HG03520 (cell line): ENCODE measurements around the gene SMG5.

ENCODE experiments used
- ATAC-seq: cut with Tn5 transposase; IDR thresholded peaks from one replicate; pipeline ENCODE4 v1.9.1; 2021; ENCODE audit warnings: mild to moderate bottlenecking, moderate library complexity; ENCODE audit not compliant: unreplicated experiment

Gene SMG5

DNA sequence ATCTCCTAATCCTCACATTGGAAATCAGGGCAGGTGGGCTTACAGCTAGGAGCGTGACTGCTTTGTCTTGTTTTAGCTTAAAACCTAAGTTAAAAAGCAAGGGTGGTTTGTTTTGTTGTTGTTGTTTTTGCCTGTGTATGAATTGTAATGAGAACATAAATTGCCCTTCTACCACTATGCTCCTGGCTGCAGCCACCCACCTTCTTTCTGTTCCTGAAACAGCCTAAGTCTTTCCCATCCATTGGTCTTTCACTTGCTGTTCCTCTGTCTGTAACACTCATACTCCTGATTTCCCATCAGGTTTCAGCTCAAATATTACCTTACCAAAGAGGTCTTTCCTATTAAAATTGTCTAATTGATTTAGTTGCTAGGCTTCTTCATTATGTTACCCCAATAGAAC, 896 bp upstream of the SMG5 start:
- ATAC-seq, result no peak

DNA sequence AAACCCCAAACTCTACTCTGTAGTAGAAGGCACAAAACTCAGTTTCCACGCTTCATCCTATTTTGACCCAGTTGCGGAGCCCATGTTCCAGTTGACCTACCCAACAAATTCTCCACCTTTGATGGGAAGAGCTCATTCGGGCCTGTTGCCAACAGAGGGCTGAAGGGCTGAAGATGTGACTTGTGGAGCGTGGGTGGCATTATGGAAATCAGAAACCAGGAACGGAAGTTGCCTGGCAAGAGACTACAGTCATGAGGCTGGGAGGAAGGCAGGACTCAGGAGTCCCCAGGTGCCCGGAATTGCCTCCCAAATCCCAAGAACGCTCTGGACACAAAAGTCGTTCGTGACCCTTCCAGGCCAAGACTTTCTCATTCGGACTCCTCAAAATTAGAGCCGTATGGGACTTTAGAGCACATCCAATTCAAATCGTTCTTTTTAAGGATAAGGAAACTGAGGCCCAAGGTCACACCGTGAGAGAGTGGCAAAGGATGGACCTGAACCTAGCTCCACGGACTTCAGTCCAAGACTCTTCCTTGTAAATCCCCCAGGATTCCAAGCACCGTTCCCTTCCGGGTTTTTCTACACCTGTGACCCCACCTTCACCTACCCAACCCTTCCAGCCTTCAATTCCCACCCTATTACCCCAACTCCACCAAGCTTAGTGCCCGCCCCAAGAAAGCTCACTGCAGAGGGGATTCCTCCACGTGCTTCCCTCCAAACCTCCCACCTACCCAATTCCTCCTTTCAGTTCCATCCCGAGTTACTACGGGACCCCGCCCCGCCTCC, 739 bp downstream of the SMG5 start:
- no peak for ATAC-seq

DNA sequence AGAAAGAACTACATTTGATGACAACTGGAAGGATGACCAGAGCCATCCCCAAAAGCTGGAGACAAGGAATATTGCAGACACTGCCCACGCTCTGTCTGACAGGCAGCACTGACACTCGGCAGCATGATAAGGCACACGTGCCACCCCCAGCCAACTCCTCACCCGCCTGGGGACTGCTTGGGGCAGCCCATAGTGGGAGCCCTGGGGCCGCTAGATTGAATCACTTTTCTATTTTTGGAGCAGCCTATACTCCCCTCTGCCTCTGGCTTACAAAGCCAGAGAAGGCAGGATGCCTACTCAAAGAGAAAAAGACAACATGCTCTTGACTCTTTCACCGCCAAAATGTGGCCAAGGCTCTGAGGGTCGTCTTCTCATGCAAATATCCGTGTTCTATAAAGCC, 1.3 kb downstream of the SMG5 start:
- ATAC-seq, result no peak

DNA sequence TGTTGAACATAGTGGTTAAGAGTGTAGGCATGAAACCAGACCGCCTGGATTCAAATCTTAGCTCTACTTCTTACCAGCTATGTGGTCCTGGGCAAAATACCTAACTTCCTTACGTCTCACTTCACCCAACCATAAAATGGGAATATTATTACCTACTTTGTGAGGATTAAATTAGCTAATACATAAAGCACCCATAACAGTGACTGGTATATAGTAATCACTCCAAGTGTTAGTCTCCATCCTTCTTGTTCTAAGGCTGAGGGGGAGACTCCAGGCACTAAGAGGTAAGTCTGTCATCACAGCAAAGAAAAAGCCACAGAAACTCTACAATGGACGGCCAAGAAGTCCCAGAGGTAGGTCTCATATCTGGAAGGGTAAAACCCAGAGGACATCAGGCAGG, 2.8 kb downstream of the SMG5 start:
- ATAC-seq, result no peak

DNA sequence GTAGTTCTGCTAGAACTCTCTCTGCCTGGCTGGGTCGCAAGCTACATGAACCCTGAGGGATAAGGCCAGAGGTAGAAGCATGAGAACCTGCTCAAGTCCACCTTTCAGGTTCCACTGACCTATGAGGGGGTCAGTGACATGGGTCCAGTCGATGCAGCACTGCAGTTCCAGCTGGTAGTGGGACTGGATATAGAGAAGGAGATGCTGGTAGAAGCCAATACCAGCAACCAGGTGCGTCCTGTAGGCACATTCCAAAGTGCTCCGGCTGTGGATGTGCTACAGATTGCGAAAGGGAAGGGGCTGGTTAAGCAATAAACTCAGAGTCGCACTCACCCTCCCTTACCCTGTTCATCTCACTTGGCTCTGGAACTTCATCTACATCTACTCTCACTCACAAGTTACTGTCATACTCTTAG, 5.7 kb downstream of the SMG5 start:
- ATAC-seq, result no peak

DNA sequence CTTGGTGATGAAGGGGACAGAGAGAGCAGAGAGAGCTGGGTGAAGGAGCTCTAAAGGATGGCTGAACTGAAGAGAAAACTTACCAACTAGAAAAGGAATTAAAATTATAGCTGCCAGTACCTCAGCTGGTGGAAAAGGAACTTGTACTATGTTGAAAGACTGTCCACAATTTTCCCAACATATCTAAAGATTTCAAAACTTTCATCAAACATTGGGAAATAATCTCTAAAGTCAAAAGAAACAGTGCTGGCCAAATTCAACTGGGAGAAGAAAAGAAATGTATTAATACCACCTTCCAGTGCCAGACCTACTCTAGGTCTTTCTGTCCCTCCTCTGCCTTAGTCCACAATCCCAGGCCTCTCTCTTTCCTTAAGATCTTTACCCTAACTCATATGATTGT, 6.1 kb downstream of the SMG5 start:
- ATAC-seq, result no peak

DNA sequence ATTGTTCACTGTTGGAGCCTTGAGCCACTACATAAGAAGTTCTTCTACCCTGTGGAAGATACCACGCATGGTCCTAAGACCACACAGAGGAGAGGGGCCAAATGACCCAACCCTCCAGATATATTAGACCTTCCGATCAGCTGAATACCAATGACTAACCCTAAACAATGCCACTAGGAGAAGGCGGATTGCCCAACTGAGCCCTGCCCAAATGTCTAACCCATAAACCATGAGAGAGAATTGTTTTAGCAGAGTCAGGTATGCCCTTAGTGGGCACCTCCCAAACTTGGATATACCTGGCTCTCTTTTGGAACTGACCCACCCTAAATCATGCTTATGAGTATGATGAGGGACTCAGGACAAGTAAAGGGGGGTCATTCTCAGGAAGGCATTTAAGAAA, 12.3 kb downstream of the SMG5 start:
- ATAC-seq, result no peak

DNA sequence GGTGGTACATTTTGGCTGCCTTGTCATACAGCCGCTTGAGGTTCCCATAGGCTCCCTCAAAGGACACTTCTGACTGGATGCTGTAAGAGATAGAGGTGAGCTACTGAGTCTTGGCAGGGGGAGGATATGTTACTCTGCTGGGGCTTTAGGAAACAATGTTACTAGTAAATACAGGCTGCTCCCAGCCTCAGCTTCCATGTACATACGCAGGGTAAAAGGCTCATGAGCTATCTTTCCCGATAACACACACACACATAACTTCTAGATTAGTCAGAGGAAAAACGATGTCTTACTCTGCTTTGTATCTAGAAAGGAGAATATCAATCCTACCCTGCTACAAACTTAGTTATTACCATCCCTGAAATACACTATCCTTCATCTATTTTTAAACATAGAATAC, 14.3 kb downstream of the SMG5 start:
- no peak for ATAC-seq

DNA sequence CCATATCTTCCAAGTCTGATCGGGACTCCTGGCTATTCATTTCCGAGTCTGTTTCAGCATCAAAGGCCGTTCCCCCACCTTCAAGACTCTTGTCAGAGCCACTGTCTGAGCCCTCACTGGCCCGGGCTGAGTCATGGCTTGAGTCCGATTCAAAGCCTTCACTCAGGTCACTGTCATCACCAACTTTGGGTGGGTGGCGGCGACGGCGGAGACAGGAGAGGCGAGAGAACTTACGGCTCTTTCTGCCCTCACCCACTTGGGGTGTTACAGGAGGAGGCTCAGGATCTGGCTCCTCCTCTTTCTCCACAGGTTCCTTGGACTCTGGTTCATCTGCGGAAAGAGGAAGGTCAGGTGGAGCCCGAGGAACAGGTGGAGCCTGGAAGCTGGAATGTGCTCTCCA, 16.6 kb downstream of the SMG5 start:
- ATAC-seq, result no peak

DNA sequence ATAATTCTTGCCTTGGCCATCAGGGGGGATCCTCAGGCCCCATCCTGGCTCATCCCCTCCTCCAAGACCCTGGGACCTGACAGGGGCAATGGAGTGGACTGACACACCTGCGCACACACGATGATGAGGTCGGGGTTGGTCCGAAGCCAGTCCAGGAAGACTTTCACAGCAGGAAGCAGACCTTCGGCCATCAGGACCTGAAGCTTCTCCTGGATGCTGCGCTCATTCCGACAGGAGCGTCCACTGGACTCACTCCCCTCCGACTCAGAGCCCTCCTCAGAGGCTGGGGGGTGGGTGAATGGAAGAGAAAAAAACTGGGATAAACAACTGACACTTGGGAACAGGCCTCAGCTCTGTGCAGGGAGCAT, 19.4 kb downstream of the SMG5 start:
- no peak for ATAC-seq

DNA sequence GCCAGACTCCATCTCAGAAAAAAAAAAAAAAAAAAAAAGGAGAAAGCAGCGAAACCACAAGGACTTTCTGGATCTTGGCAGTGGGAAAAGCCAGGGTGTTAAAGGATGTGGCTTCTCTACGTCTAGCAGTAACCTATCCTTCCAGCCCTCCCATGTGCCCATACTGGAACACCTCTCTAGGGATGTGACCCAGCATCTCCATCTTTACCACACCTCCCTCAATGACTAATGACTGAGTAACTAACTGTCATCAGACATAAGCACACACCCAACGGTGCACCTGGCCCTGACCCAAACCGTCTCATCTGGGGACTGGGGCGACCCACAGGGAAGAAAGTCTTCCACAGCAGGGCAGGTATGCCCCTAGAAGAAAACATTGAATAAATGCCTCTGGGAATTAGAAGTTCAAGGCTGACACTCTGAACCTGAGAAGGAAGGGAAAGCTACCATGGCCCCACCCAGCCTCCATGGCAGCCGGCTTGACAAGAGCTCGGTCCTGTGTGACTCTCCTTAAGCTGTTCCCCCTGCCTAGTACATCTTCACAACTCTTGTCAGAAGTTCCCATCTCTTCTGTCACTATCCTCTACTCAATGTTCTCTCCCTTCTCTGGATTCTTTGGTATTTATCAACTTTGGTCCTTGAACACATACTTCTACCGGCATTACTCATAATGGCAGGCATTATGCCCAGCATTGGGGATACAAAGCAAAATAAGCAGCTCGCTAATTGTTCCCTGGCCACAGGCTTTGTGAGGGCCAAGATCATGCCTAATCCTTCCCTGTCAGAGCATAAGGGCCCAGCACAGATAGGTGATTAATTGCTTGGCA, 20.0 kb downstream of the SMG5 start:
- no peak for ATAC-seq

DNA sequence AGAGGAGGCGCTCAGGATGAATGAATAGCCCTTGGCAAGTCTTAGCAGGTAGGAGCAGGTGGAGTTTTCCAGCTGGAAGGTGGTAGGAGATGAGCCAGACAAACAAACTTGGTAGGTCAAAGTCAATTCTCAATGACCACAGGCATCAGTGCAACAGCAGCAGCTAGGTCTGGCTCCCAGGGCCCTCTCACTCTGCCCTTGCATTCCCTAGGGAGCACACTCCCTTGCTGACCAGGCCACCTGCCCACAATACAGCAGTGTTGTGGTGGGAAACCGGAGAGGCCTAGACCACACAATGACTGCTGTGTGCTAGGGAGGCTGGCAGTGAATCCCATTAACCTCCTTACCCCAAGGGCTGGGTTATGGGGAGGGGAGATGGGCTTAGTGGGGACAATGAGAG, 21.7 kb downstream of the SMG5 start:
- no peak for ATAC-seq

DNA sequence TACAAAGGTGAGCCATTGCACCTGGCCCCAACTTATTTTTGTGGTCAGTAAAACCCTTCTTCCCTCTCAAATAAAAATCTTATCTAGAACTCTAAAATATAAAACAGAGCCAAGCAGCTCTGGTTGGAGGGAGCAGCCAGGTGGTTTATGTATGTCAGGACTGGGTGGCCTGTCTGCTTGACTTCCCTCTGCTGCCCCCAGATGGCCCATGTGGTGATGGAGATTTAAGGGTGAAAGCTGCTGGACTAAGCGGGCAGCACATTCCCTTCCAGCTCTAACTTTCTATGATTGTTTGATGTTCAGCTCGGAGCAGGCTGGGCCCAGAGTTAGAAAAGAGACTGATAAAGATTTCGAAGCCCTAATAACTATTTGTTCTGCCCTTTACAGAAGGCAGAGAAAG, 22.8 kb downstream of the SMG5 start:
- no peak for ATAC-seq

DNA sequence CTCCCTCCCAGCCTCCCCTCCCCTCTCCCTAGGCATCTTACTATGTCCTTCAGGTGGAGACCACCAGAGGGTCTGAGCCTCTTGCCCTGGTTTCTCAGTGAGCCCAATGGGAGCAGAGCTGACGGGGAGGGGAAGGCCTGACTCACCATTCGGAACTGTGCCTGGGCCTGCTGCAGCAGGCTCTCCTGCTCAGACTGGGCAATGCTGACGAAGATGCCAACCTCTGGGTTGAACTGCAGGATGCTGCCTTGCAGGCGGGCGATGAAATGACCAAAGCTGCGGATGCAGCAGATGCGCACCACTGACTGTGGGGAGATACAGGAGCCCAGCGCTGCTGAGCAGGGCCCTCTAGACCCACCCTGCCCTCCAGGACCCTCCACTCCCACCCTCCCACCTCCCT, 23.8 kb downstream of the SMG5 start:
- no peak for ATAC-seq

DNA sequence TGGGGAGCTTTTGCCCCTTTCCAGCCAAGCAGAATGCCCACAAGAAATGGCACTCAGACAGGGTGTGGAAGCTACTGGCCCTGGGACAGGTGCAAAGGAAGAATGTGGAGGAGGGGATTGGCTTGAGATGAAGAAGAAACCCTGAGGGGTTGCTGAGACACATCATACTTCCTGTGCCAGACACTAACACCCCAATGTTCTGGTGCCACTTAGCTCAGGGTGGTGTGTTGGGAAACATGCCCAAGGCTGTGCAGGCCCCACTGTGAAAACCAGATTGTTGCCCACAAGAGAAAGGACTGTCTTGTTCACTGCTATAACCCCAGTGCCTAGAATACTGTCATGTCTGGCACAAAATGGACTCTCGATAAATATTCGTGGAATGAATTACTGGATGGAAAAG, 24.9 kb downstream of the SMG5 start:
- no peak for ATAC-seq

DNA sequence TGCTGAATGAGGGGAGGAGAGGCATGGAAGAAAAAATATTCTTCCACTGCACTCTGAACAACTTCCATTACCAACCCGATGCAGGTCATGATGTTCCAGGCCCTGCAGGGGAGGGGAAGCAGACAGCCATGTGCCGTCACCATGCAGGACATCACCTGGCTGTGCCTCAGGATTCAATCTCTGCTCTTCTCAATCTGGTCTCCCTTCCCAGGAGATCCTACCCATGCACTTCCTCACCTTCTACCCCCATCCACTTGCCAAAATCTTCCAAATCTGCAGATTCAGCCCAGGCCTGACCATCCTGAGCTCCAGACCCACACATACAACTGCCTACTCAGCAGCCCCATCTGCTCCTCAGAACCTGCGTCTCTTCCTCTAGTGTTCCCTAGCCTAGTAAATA, 29.0 kb downstream of the SMG5 start:
- no peak for ATAC-seq

DNA sequence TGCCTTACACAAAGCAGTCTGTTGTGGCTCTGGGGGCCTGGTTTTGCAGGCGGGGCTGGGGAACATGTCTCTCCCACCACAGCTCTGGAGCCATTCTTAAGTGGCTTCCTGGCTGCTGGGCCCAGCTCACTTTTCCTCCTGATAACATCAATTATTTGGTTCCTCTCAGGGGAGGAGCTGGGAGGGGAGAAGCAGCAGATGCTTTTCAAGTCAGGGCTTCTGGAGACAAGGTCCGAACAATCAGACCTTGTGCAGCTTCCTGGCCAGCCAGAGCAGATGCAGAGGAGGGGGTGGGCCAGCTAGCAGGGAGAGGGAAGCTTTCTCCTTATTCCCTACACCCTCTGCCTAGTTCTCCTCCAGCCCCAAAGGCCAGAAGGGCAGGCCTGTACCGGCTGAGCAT, 31.1 kb downstream of the SMG5 start:
- ATAC-seq, result no peak

DNA sequence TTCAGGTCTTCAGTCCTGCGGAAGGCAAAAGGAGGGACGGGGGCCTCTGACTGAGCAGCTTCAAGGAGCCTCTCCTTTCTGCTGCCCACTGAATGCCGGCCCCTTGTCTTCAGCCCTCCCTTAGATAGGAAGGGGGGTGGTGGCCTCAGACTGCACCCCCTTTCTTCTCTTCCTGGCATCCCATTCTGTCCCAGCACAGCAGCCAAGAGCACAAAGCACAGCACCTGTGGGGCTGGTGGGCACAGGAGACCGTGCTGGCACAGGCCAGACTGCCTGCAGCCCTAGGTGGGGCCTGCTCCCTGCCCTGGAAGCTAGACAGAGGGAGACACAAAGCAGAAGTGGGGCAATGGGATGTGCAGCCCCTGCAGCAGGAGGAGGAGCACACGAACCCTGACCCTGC, 33.0 kb downstream of the SMG5 start:
- no peak for ATAC-seq

DNA sequence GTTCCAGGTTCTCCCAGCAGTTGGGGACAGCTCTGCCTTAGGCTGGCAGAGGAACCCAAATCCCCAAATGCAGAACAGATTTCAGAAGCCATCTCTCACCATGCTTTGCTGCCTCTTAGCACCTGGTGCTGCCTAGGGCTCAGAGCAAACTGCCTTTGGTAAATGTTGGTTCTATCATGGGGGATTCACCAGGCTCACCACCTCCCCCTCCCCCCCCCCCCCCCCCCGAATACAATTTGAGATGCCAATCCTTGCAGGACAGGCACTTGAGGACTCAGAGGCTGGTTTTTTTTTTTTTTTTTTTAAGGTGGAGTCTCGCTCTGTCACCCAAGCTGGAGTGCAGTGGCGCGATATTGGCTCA, 34.3 kb downstream of the SMG5 start:
- ATAC-seq, result no peak

DNA sequence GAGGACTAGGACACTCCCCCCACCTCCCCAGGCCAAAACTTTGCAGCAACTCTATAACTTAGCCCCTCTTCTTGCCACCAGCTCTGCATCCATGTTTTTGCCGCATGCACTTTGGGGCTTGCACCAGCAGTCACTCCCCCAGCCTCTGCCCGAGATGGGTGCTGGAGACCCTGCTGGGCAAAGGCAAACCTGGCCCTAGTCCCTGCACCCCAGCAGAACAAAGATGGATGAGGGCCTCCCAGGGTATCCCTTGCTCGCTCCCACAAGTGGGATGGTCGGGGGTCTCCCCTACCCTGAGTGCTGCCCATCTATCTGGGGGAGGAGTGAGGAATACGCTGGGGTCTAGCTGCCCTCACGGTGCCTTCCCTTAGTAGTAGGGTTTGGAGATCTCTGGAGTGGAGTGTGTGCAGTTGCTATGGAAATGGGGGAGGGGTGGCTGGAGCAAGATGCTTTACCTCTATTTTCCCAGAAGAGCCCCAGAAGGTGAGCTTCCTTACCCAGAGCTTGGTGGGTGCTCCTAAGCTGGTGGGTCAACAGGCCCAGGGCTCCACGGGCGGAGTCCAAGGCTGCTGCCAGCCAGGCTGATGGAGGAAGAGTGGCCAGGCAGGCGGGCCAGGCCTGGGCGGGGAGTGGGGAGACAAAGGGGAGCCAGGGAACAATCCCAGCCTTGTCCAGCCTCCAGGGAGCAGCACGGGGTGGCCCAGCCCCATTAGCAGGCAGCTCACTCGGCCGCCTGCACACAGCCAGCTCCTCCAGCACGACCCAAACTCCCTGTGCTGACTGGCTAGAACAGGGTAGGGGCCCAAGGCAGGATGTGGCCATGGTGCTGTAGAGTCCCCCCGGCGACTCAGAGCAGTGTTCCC, 34.9 kb downstream of the SMG5 start, which contains the start of gene PAQR6:
PAQR6 (minus strand) TSS at position 597 of the 863 bp plus-strand sequence. CDS start 1,325 bp downstream, outside the sequence.
- ATAC-seq, result no peak

DNA sequence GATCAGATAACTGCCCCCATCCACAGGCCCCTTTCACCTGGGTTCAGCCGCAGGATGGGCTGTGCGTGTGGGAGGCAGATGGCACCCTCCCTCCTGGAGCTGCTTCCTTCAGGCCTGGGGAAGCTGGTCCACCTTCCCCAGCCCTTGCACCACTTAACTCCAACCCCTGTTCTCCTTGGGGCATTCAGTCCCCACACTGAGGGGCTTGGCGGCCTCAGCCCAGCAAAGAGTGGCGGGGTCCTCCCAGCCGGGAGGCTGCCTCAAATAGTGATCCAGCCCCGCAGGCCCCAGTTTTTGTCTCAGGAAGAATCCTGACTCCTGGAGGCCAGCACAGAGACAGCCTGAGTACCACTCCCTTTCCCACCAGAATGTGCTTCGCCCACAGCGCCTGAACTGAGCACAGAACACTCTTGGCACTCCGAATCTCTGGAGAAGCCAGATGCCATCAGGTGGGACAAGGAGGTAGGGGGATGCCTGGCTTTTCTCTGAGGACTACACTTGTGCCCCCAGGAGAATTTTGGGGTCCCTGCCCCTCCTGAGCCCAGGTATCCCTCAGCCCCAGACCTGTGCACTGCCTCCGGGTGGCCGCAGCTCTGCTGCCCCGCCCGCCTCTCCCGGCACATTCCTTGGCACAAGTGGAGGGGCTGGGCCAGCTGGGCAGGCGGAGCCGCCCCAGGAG, 35.7 kb downstream of the SMG5 start:
- ATAC-seq, result no peak
